BE2C (cell line): ENCODE measurements around the gene GLS.

ENCODE experiments used
- DNase-seq: peaks from one replicate; pipeline ENCODE4 v3.0.0-alpha.2; 2020
- H3K27me3 ChIP-seq: fragments of 250-450 bp; sonication (Bioruptor Pico); 2 replicates; pipeline ENCODE4 v1.5.1; 2020; ENCODE audit warnings: mild to moderate bottlenecking
- H3K36me3 ChIP-seq: fragments of 250-450 bp; sonication (Bioruptor Pico); 2 replicates; pipeline ENCODE4 v1.5.1; 2020; ENCODE audit warnings: mild to moderate bottlenecking
- H3K4me1 ChIP-seq: fragments of 250-450 bp; sonication (Bioruptor Pico); 2 replicates; pipeline ENCODE4 v1.5.1; 2020
- H3K4me3 ChIP-seq: 2 replicates; pipeline ENCODE4 v1.5.1; 2011; ENCODE audit warnings: low read depth, low read length
- H3K9me3 ChIP-seq: fragments of 250-450 bp; sonication (Bioruptor Pico); 2 replicates; pipeline ENCODE4 v1.5.1; 2020
- TF ChIP-seq, protein P1 (sequence below): IDR thresholded peaks from 2 replicates; pipeline ENCODE4 v1.5.1; 2012; ENCODE audit warnings: mild to moderate bottlenecking, low read depth, low read length

The GLS gene

GRCh38 chr2:190974629-190975361, 94.2 kb downstream of the GLS start:
- H3K4me3 ChIP-seq: no peak overlapping the region
- no peaks in the 10 kb centered on the region for H3K27me3 ChIP-seq
- no peaks in the 10 kb centered on the region for H3K9me3 ChIP-seq
- peaks cover 13% of the 10 kb centered on the region for H3K4me1 ChIP-seq
- TF ChIP-seq, protein P1, sequence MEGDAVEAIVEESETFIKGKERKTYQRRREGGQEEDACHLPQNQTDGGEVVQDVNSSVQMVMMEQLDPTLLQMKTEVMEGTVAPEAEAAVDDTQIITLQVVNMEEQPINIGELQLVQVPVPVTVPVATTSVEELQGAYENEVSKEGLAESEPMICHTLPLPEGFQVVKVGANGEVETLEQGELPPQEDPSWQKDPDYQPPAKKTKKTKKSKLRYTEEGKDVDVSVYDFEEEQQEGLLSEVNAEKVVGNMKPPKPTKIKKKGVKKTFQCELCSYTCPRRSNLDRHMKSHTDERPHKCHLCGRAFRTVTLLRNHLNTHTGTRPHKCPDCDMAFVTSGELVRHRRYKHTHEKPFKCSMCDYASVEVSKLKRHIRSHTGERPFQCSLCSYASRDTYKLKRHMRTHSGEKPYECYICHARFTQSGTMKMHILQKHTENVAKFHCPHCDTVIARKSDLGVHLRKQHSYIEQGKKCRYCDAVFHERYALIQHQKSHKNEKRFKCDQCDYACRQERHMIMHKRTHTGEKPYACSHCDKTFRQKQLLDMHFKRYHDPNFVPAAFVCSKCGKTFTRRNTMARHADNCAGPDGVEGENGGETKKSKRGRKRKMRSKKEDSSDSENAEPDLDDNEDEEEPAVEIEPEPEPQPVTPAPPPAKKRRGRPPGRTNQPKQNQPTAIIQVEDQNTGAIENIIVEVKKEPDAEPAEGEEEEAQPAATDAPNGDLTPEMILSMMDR: no peak
- peaks cover 56% of the 10 kb centered on the region for H3K36me3 ChIP-seq
- DNase-seq: peak; percentile 28

DNA sequence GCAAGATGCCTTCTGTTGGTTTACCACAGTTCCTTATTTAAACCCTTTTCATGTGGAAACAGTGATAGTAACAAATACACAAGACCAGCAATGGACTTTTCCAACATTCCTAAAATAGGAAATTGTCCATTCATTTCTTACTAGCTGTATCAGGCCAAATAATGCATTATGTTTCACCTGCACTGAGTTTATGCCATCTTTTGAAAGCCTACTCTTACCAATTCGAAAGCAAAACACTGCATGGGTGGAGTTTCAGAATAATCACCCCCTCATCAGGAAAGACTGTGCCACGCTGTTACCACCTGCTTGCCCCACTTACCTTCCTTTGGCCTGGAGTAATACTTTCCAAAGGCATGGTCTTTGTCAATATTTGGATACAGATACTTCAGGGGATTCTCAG, 95.9 kb downstream of the GLS start:
- TF ChIP-seq, protein P1: no peak
- no peaks in the 10 kb centered on the region for H3K27me3 ChIP-seq
- H3K4me3 ChIP-seq: no peak overlapping the region
- H3K4me1 ChIP-seq: peaks cover 21% of the 10 kb centered on the region
- no peaks in the 10 kb centered on the region for H3K9me3 ChIP-seq
- DNase-seq: no peak
- peaks cover 51% of the 10 kb centered on the region for H3K36me3 ChIP-seq

DNA sequence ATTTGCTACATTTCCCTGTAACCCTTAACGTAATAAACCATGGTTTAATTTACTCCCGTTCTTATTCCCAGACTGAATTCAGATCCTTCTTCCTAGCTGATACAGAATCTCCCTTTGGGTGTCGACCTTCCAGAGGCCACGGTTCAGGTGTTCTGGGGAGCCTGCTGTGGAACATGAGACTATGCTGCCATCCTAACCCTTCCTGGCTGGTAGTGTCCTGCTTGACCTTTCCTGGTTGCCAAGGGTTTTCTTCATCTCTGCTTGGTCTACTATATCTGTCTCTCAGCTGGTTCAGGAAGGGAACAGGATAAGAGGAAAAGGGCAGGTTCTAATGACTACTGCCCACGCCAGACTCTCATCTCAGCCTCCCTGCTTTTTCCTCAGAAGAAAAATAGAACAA, 96.9 kb downstream of the GLS start:
- TF ChIP-seq, protein P1: no peak
- Histone ChIP-seq H3K36me3 (peaks cover 46% of the 10 kb centered on the region), H3K4me3 (no peak overlapping the region), H3K4me1 (peaks cover 21% of the 10 kb centered on the region), H3K9me3 (no peaks in the 10 kb centered on the region), H3K27me3 (no peaks in the 10 kb centered on the region)
- DNase-seq: no peak

- H3K27me3 ChIP-seq: no peaks in the 10 kb centered on the region
- no peak for DNase-seq
- no peak overlapping the region for H3K4me3 ChIP-seq
- peaks cover 46% of the 10 kb centered on the region for H3K36me3 ChIP-seq
- TF ChIP-seq, protein P1: no peak
- no peaks in the 10 kb centered on the region for H3K9me3 ChIP-seq
- peaks cover 21% of the 10 kb centered on the region for H3K4me1 ChIP-seq
These were observed 97.9 kb downstream of the GLS start for GRCh38 chr2:190978389-190979053.

DNA sequence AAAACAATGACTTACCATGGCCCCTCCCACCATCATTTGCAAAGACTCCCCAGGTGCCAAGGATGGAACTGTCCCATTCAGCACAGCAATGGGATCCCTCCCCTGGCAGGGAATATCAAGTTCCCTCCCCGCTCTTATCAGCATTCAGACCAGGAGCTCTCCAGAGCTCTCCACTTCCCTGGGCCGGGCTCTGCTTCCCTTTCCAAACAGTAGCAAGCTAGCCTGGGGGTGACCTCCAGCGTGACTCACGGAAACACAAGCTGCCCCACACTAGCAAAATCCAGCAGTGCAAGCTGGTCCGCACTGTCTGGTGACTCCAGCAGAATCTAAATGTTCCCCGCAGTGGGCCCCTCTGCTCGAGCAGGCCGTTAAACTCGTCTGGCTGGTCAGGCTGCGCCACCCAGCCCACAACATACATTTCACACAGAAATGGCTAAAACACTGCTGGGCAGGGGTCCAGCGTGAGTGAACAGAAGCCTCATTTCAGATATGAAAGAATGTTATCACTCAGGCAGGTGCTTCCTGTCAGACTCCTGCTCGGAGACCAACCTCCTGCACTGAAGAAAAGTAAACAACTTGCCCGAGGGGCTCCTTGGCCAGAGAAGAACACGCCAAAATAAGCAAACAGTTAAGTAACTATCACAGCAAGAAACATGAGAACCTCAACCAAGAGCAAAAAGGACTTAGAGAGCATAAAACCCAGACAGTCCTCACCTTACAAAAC, 99.4 kb downstream of the GLS start:
- TF ChIP-seq, protein P1: 0 out of 2 replicates have a peak, but pooled peaks have one; percentile 7
- Histone ChIP-seq H3K4me3 (peak overlapping the region; percentile 33), H3K36me3 (peaks cover 33% of the 10 kb centered on the region), H3K9me3 (no peaks in the 10 kb centered on the region), H3K27me3 (no peaks in the 10 kb centered on the region), H3K4me1 (peaks cover 16% of the 10 kb centered on the region)
- DNase-seq: peak; percentile 92
